Measurements from ENCODE around the gene RND3.

DNA sequence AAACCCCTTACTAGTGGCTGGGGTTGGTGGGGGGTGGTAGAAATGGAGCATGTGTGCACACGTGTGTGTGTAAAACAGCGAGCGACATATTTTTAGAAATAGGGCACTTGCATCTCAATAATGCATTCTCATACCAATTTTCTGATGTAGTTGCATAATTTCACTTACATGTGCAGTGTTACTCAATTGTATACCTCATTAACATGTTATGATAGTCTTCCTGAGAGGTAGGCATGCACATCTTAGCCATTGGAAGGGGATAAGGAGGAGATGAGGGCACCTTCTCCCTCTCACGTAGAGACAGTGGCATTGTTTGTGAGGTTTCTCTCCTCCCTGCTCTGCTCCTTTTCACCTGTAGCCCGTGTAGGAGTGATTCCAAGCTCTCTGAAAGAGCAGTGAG is 44.6 kb upstream of the RND3 start:
- TF ChIP-seq, protein P1, sequence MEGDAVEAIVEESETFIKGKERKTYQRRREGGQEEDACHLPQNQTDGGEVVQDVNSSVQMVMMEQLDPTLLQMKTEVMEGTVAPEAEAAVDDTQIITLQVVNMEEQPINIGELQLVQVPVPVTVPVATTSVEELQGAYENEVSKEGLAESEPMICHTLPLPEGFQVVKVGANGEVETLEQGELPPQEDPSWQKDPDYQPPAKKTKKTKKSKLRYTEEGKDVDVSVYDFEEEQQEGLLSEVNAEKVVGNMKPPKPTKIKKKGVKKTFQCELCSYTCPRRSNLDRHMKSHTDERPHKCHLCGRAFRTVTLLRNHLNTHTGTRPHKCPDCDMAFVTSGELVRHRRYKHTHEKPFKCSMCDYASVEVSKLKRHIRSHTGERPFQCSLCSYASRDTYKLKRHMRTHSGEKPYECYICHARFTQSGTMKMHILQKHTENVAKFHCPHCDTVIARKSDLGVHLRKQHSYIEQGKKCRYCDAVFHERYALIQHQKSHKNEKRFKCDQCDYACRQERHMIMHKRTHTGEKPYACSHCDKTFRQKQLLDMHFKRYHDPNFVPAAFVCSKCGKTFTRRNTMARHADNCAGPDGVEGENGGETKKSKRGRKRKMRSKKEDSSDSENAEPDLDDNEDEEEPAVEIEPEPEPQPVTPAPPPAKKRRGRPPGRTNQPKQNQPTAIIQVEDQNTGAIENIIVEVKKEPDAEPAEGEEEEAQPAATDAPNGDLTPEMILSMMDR (IDR thresholded peaks at IDR 0.05), result no peak
- no peak for TF ChIP-seq POLR2A (IDR thresholded peaks at IDR 0.05)
